ENCODE results near the gene GPC4.

GPC4 gene

DNA sequence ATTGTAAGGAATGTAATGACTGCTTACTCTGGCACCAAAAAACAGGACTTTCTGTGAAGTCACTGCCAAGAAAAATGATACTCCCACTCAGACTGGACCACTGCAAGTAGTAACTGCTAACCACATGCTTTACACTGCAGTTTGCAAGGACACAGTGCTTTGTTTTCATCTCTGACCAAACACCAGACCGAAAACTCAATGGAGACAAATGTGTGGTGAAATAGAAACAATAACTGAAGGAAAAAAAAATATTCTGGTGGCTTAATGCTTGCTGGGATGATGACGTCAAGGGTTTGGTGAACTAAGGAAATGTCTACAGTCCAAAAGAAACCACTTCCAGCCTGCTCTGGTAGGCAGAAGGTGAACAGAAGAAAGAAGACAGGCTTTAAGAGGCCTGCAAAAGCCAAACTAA lies 13.2 kb downstream of the GPC4 start:
- Histone ChIP-seq H4K20me1 (ENCODE audit: low read depth, low read length) (no peaks in the 10 kb centered on the region), H3K36me3 (ENCODE audit: low read length) (no peaks in the 10 kb centered on the region), H3K9me3 (ENCODE audit: insufficient read depth, low read length) (no peaks in the 10 kb centered on the region), H3K9me2 (replicated peaks; ENCODE audit: insufficient read depth, low read length) (no peaks in the 10 kb centered on the region), H3K4me2 (ENCODE audit: low read depth, low read length, poor library complexity, severe bottlenecking) (no peak overlapping the region), H3K79me2 (ENCODE audit: insufficient read depth, low read length) (no peaks in the 10 kb centered on the region), H3K4me3 (ENCODE audit: insufficient read depth, low read length, poor library complexity, severe bottlenecking) (no peak overlapping the region), H3K27me3 (ENCODE audit: low read length) (no peaks in the 10 kb centered on the region), H3F3A (ENCODE audit: insufficient read depth) (no peaks in the 10 kb centered on the region), H3K27ac (ENCODE audit: low read depth, low read length) (no peak overlapping the region), H3K9ac (ENCODE audit: low read length) (no peak overlapping the region), H2AFZ (ENCODE audit: low read depth, low read length, severe bottlenecking) (no peak overlapping the region)
- no peak for TF ChIP-seq EZH2phosphoT487 (conservative IDR thresholded peaks at IDR 0.05; ENCODE audit: low read length)
- TF ChIP-seq, protein P1, sequence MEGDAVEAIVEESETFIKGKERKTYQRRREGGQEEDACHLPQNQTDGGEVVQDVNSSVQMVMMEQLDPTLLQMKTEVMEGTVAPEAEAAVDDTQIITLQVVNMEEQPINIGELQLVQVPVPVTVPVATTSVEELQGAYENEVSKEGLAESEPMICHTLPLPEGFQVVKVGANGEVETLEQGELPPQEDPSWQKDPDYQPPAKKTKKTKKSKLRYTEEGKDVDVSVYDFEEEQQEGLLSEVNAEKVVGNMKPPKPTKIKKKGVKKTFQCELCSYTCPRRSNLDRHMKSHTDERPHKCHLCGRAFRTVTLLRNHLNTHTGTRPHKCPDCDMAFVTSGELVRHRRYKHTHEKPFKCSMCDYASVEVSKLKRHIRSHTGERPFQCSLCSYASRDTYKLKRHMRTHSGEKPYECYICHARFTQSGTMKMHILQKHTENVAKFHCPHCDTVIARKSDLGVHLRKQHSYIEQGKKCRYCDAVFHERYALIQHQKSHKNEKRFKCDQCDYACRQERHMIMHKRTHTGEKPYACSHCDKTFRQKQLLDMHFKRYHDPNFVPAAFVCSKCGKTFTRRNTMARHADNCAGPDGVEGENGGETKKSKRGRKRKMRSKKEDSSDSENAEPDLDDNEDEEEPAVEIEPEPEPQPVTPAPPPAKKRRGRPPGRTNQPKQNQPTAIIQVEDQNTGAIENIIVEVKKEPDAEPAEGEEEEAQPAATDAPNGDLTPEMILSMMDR (IDR thresholded peaks at IDR 0.05; ENCODE audit: insufficient read depth, low read length, poor library complexity, severe bottlenecking), result no peak

DNA sequence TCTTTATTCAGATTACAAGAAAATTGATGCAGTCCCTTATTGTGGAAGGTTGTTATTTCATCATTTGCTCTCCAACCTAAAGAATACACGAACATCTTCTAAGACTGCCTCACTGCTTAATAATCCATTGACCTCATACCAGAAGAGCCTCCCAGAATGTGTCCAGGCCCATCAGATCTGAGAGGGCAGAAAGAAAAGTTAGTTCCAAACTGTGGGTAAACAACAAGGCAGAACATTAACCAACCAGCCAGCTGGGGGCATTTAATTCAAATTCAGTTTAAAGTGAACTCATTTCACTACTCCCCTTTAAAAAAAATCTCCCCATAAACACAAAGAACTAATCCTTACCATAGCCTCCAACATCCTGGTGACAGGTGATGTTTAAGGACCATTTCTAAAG lies 13.8 kb downstream of the GPC4 start:
- Histone ChIP-seq H3K9me2 (replicated peaks; ENCODE audit: insufficient read depth, low read length) (no peaks in the 10 kb centered on the region), H3K27ac (ENCODE audit: low read depth, low read length) (no peak overlapping the region), H3K4me2 (ENCODE audit: low read depth, low read length, poor library complexity, severe bottlenecking) (no peak overlapping the region), H2AFZ (ENCODE audit: low read depth, low read length, severe bottlenecking) (no peak overlapping the region), H3K36me3 (ENCODE audit: low read length) (no peaks in the 10 kb centered on the region), H3K79me2 (ENCODE audit: insufficient read depth, low read length) (no peaks in the 10 kb centered on the region), H3K9ac (ENCODE audit: low read length) (no peak overlapping the region), H3K9me3 (ENCODE audit: insufficient read depth, low read length) (no peaks in the 10 kb centered on the region), H3K27me3 (ENCODE audit: low read length) (no peaks in the 10 kb centered on the region), H4K20me1 (ENCODE audit: low read depth, low read length) (no peaks in the 10 kb centered on the region), H3K4me3 (ENCODE audit: insufficient read depth, low read length, poor library complexity, severe bottlenecking) (no peak overlapping the region), H3F3A (ENCODE audit: insufficient read depth) (no peaks in the 10 kb centered on the region)
- TF ChIP-seq, protein P1 (IDR thresholded peaks at IDR 0.05; ENCODE audit: insufficient read depth, low read length, poor library complexity, severe bottlenecking), result no peak
- TF ChIP-seq EZH2phosphoT487 (conservative IDR thresholded peaks at IDR 0.05; ENCODE audit: low read length), result no peak

DNA sequence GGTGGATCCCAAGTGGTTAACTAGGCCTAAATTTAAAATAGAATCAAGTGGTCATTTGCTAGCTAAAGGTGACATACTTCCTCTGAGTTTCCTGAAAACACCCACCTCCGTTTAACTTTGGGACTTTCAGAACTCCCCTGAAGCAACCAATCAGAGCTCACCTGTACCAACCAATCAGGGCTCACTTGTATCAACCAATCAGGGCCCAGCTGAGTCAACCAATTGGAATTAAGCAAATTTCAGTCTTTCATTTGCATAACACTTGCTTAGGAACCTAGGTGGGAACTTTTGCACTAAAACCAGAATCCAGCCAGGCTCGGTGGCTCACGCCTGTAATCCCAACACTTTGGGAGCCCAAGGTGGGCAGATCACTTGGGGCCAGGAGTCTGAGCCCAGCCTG lies 15.9 kb downstream of the GPC4 start:
- Histone ChIP-seq H3K9me3 (ENCODE audit: insufficient read depth, low read length) (no peaks in the 10 kb centered on the region), H4K20me1 (ENCODE audit: low read depth, low read length) (no peaks in the 10 kb centered on the region), H3K9me2 (replicated peaks; ENCODE audit: insufficient read depth, low read length) (no peaks in the 10 kb centered on the region), H3K4me3 (ENCODE audit: insufficient read depth, low read length, poor library complexity, severe bottlenecking) (no peak overlapping the region), H3F3A (ENCODE audit: insufficient read depth) (no peaks in the 10 kb centered on the region), H2AFZ (ENCODE audit: low read depth, low read length, severe bottlenecking) (no peak overlapping the region), H3K4me2 (ENCODE audit: low read depth, low read length, poor library complexity, severe bottlenecking) (no peak overlapping the region), H3K9ac (ENCODE audit: low read length) (no peak overlapping the region), H3K36me3 (ENCODE audit: low read length) (no peaks in the 10 kb centered on the region), H3K27me3 (ENCODE audit: low read length) (no peaks in the 10 kb centered on the region), H3K79me2 (ENCODE audit: insufficient read depth, low read length) (no peaks in the 10 kb centered on the region), H3K27ac (ENCODE audit: low read depth, low read length) (no peak overlapping the region)
- TF ChIP-seq EZH2phosphoT487 (conservative IDR thresholded peaks at IDR 0.05; ENCODE audit: low read length), result no peak

DNA sequence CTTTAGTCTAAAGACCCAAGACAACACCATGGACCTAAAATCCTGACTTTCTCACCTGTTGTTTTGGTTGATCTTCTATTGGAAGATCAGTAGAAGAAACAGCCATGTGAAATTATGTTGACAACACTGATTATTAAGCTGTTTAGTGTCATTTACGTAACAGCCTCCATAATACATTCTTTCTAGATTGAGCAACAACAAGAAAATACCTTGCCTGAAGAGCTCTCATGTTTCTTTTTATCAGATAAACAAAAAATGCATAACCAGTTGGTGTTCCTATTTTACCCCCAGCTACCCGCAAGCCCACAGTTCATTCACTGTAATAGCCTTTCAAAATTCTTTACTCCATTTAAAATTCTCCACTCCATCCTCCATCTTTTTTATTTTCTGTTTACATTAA lies 20.5 kb downstream of the GPC4 start:
- Histone ChIP-seq H3K79me2 (ENCODE audit: insufficient read depth, low read length) (no peaks in the 10 kb centered on the region), H3K27ac (ENCODE audit: low read depth, low read length) (no peak overlapping the region), H4K20me1 (ENCODE audit: low read depth, low read length) (no peaks in the 10 kb centered on the region), H3K4me3 (ENCODE audit: insufficient read depth, low read length, poor library complexity, severe bottlenecking) (no peak overlapping the region), H3K4me2 (ENCODE audit: low read depth, low read length, poor library complexity, severe bottlenecking) (no peak overlapping the region), H3K36me3 (ENCODE audit: low read length) (no peaks in the 10 kb centered on the region), H3K9me3 (ENCODE audit: insufficient read depth, low read length) (no peaks in the 10 kb centered on the region), H3K27me3 (ENCODE audit: low read length) (no peaks in the 10 kb centered on the region), H3K9ac (ENCODE audit: low read length) (no peak overlapping the region), H3F3A (ENCODE audit: insufficient read depth) (no peaks in the 10 kb centered on the region), H3K9me2 (replicated peaks; ENCODE audit: insufficient read depth, low read length) (no peaks in the 10 kb centered on the region), H2AFZ (ENCODE audit: low read depth, low read length, severe bottlenecking) (no peak overlapping the region)
- TF ChIP-seq, protein P1 (IDR thresholded peaks at IDR 0.05; ENCODE audit: insufficient read depth, low read length, poor library complexity, severe bottlenecking), result no peak
- no peak for TF ChIP-seq EZH2phosphoT487 (conservative IDR thresholded peaks at IDR 0.05; ENCODE audit: low read length)

Data from SU-DHL-6 (cell line).